GOT3 (cell line): ENCODE results near the gene SORCS2.

Source experiments
- DNase-seq: peaks from one replicate; lab custom pipeline; 2025; ENCODE audit warnings: mixed read lengths; lab: John Stamatoyannopoulos, UW

The SORCS2 gene

GRCh38 chr4:7689773-7690693 is 497.7 kb downstream of the SORCS2 start:
- no peak for DNase-seq

GRCh38 chr4:7691061-7691460 is 498.7 kb downstream of the SORCS2 start:
- DNase-seq = no peak

- no peak for DNase-seq
These were observed 499.6 kb downstream of the SORCS2 start for GRCh38 chr4:7691982-7692381.

GRCh38 chr4:7692451-7693236 is 500.3 kb downstream of the SORCS2 start:
- no peak for DNase-seq

- no peak for DNase-seq
These were observed 500.9 kb downstream of the SORCS2 start for GRCh38 chr4:7693237-7693608.

- DNase-seq = no peak
These were observed 501.4 kb downstream of the SORCS2 start for GRCh38 chr4:7693711-7694110.

GRCh38 chr4:7694324-7694723 is 502.0 kb downstream of the SORCS2 start:
- no peak for DNase-seq

- DNase-seq = no peak
These were observed 505.0 kb downstream of the SORCS2 start for GRCh38 chr4:7697343-7697742.

GRCh38 chr4:7697821-7698220 is 505.5 kb downstream of the SORCS2 start:
- no peak for DNase-seq

GRCh38 chr4:7698584-7698983 is 506.2 kb downstream of the SORCS2 start:
- DNase-seq = no peak

- DNase-seq = no peak
These were observed 506.7 kb downstream of the SORCS2 start for GRCh38 chr4:7699031-7699430.

- DNase-seq = no peak
These were observed 507.5 kb downstream of the SORCS2 start for GRCh38 chr4:7699825-7700224.

- DNase-seq = no peak
These were observed 508.3 kb downstream of the SORCS2 start for GRCh38 chr4:7700665-7701064.

- no peak for DNase-seq
These were observed 509.7 kb downstream of the SORCS2 start for GRCh38 chr4:7701866-7702649.

GRCh38 chr4:7703688-7704087 is 511.4 kb downstream of the SORCS2 start:
- DNase-seq = no peak

- no peak for DNase-seq
These were observed 511.8 kb downstream of the SORCS2 start for GRCh38 chr4:7704091-7704490.

- DNase-seq = no peak
These were observed 512.3 kb downstream of the SORCS2 start for GRCh38 chr4:7704625-7705024.

GRCh38 chr4:7705062-7705461 is 512.7 kb downstream of the SORCS2 start:
- DNase-seq = no peak

GRCh38 chr4:7705593-7705992 is 513.3 kb downstream of the SORCS2 start:
- DNase-seq = no peak

- no peak for DNase-seq
These were observed 515.9 kb downstream of the SORCS2 start for GRCh38 chr4:7708238-7708637.

GRCh38 chr4:7708981-7709380 is 516.6 kb downstream of the SORCS2 start:
- no peak for DNase-seq

- DNase-seq = no peak
These were observed 517.1 kb downstream of the SORCS2 start for GRCh38 chr4:7709431-7709830.
